Karpas-422 (cell line): ENCODE measurements around the gene POR. TPM values are rescaled to one million over a fixed set of nuclear protein-coding genes. Genes with fewer than 3 reads are reported as not detected.

Source experiments
- DNase-seq: peaks from one replicate; pipeline ENCODE4 v3.0.0-alpha.2; 2015
- H2AFZ ChIP-seq: fragments of 200-600 bp; sonication (generic); 2 replicates; pipeline ENCODE4 v1.6.1; 2014; ENCODE audit warnings: antibody characterized with exemption, low read length, mixed read lengths
- H3K27ac ChIP-seq: fragments of 200-600 bp; sonication (generic); 2 replicates; pipeline ENCODE4 v1.5.1; 2014; ENCODE audit warnings: mild to moderate bottlenecking, low read length, moderate library complexity
- H3K27me3 ChIP-seq: fragments of 200-600 bp; sonication (generic); 2 replicates; pipeline ENCODE4 v1.6.1; 2014; ENCODE audit warnings: low read length, mixed read lengths
- H3K36me3 ChIP-seq: fragments of 200-600 bp; sonication (generic); 2 replicates; pipeline ENCODE4 v1.6.1; 2014; ENCODE audit warnings: low read length, mixed read lengths; ENCODE audit not compliant: insufficient read depth
- H3K4me1 ChIP-seq: fragments of 200-600 bp; sonication (generic); 2 replicates; pipeline ENCODE4 v1.6.1; 2014; ENCODE audit warnings: mild to moderate bottlenecking, low read length, mixed read lengths
- H3K4me2 ChIP-seq: fragments of 200-600 bp; sonication (generic); 2 replicates; pipeline ENCODE4 v1.6.1; 2014; ENCODE audit warnings: low read length, low read depth, mild to moderate bottlenecking; ENCODE audit not compliant: poor library complexity, severe bottlenecking
- H3K4me3 ChIP-seq: fragments of 200-600 bp; sonication (generic); 2 replicates; pipeline ENCODE4 v1.5.1; 2014; ENCODE audit warnings: mild to moderate bottlenecking, antibody characterized with exemption, low read length, mixed read lengths
- H3K79me2 ChIP-seq: fragments of 200-600 bp; sonication (generic); 2 replicates; pipeline ENCODE4 v1.6.1; 2014; ENCODE audit warnings: mild to moderate bottlenecking, low read length, mixed read lengths
- H3K9ac ChIP-seq: fragments of 200-600 bp; sonication (generic); 2 replicates; pipeline ENCODE4 v1.6.0; 2014; ENCODE audit warnings: low read length
- H3K9me2 ChIP-seq: fragments of 200-600 bp; sonication (generic), shearing (Covaris generic); replicated peaks from 2 replicates; pipeline ENCODE4 v1.6.0; 2014; ENCODE audit warnings: mild to moderate bottlenecking, low read length, moderate library complexity; ENCODE audit not compliant: insufficient read depth
- H3K9me3 ChIP-seq: fragments of 300-700, 200-600 bp; sonication (generic); 2 replicates; pipeline ENCODE4 v1.6.1; 2014; ENCODE audit warnings: low read length, mixed read lengths
- H4K20me1 ChIP-seq: fragments of 200-600 bp; sonication (generic); 2 replicates; pipeline ENCODE4 v1.6.1; 2014; ENCODE audit warnings: mild to moderate bottlenecking, antibody characterized with exemption, low read length, low read depth; ENCODE audit not compliant: insufficient read depth
- total RNA-seq: library from RNA; depleted of rRNA; stranded (reverse); fragments of >200 nt; shearing (Covaris generic); gene quantifications from 2 replicates; pipeline ENCODE4 v1.2.3, GENCODE V29; 2014; ENCODE audit warnings: low replicate concordance

Gene POR
- total RNA-seq, 1 experiment from 2014 or later, result 19.8 TPM

- Histone ChIP-seq H3K79me2 (no peaks in the 10 kb centered on the region), H3K27ac (no peak overlapping the region), H3K4me2 (no peak overlapping the region), H3K36me3 (no peaks in the 10 kb centered on the region), H2AFZ (no peak overlapping the region), H3K4me3 (no peak overlapping the region), H3K27me3 (no peaks in the 10 kb centered on the region), H3K4me1 (no peaks in the 10 kb centered on the region), H3K9me2 (no peaks in the 10 kb centered on the region), H4K20me1 (no peaks in the 10 kb centered on the region), H3K9ac (no peak overlapping the region), H3K9me3 (no peaks in the 10 kb centered on the region)
- DNase-seq, result no peak
Measured at GRCh38 chr7:75983471-75984129, 68.6 kb downstream of the POR start.

GRCh38 chr7:75984130-75985008 lies 69.4 kb downstream of the POR start:
- H4K20me1 ChIP-seq, result no peaks in the 10 kb centered on the region
- H3K79me2 ChIP-seq, result no peaks in the 10 kb centered on the region
- no peak overlapping the region for H3K9ac ChIP-seq
- H3K4me3 ChIP-seq, result no peak overlapping the region
- H2AFZ ChIP-seq, result no peak overlapping the region
- H3K27me3 ChIP-seq, result no peaks in the 10 kb centered on the region
- DNase-seq, result no peak
- H3K27ac ChIP-seq, result no peak overlapping the region
- H3K36me3 ChIP-seq, result no peaks in the 10 kb centered on the region
- no peaks in the 10 kb centered on the region for H3K9me3 ChIP-seq
- H3K9me2 ChIP-seq, result no peaks in the 10 kb centered on the region
- H3K4me1 ChIP-seq, result no peaks in the 10 kb centered on the region
- no peak overlapping the region for H3K4me2 ChIP-seq

- no peak for DNase-seq
- H3K36me3 ChIP-seq, result no peaks in the 10 kb centered on the region
- no peak overlapping the region for H3K4me2 ChIP-seq
Measured at GRCh38 chr7:75985009-75985517, 70.1 kb downstream of the POR start.

GRCh38 chr7:75985518-75986146 lies 70.7 kb downstream of the POR start:
- no peaks in the 10 kb centered on the region for H3K27me3 ChIP-seq
- H3K36me3 ChIP-seq, result no peaks in the 10 kb centered on the region
- H3K9me2 ChIP-seq, result no peaks in the 10 kb centered on the region
- no peak overlapping the region for H2AFZ ChIP-seq
- no peaks in the 10 kb centered on the region for H3K79me2 ChIP-seq
- H3K9me3 ChIP-seq, result no peaks in the 10 kb centered on the region
- DNase-seq, result no peak
- H3K4me1 ChIP-seq, result no peaks in the 10 kb centered on the region
- no peak overlapping the region for H3K9ac ChIP-seq
- no peaks in the 10 kb centered on the region for H4K20me1 ChIP-seq
- no peak overlapping the region for H3K27ac ChIP-seq
- no peak overlapping the region for H3K4me3 ChIP-seq
- no peak overlapping the region for H3K4me2 ChIP-seq

More at GRCh38 chr7:75985009-75985517, 70.1 kb downstream of the POR start:
- Histone ChIP-seq H3K79me2 (no peaks in the 10 kb centered on the region), H3K9me3 (no peaks in the 10 kb centered on the region), H3K9me2 (no peaks in the 10 kb centered on the region), H3K27me3 (no peaks in the 10 kb centered on the region), H2AFZ (no peak overlapping the region), H3K4me3 (no peak overlapping the region), H4K20me1 (no peaks in the 10 kb centered on the region), H3K4me1 (no peaks in the 10 kb centered on the region), H3K9ac (no peak overlapping the region), H3K27ac (no peak overlapping the region)

GRCh38 chr7:75986147-75986781 lies 71.3 kb downstream of the POR start:
- Histone ChIP-seq H3K79me2 (no peaks in the 10 kb centered on the region), H2AFZ (no peak overlapping the region), H3K4me1 (no peaks in the 10 kb centered on the region), H3K9ac (no peak overlapping the region), H3K4me2 (no peak overlapping the region), H3K4me3 (no peak overlapping the region), H3K9me3 (no peaks in the 10 kb centered on the region), H3K36me3 (no peaks in the 10 kb centered on the region), H3K27me3 (no peaks in the 10 kb centered on the region), H3K9me2 (no peaks in the 10 kb centered on the region), H4K20me1 (no peaks in the 10 kb centered on the region), H3K27ac (no peak overlapping the region)
- no peak for DNase-seq

GRCh38 chr7:75987026-75987804 lies 72.3 kb downstream of the POR start:
- Histone ChIP-seq H4K20me1 (no peaks in the 10 kb centered on the region), H3K4me2 (no peak overlapping the region), H3K9ac (no peak overlapping the region), H3K4me1 (no peaks in the 10 kb centered on the region), H3K27ac (no peak overlapping the region), H3K27me3 (no peaks in the 10 kb centered on the region), H3K9me3 (no peaks in the 10 kb centered on the region), H3K9me2 (no peaks in the 10 kb centered on the region), H3K79me2 (no peaks in the 10 kb centered on the region), H2AFZ (no peak overlapping the region), H3K4me3 (no peak overlapping the region), H3K36me3 (no peaks in the 10 kb centered on the region)
- no peak for DNase-seq

GRCh38 chr7:75987805-75988567 lies 73.0 kb downstream of the POR start:
- Histone ChIP-seq H3K27ac (no peak overlapping the region), H3K79me2 (no peaks in the 10 kb centered on the region; the same call in 1 of the 2 replicates), H3K36me3 (no peaks in the 10 kb centered on the region), H2AFZ (no peak overlapping the region), H3K9me3 (no peaks in the 10 kb centered on the region), H3K4me1 (no peaks in the 10 kb centered on the region; the same call in 1 of the 2 replicates), H3K9me2 (no peaks in the 10 kb centered on the region), H3K4me2 (no peak overlapping the region), H4K20me1 (no peaks in the 10 kb centered on the region), H3K4me3 (no peak overlapping the region), H3K9ac (no peak overlapping the region), H3K27me3 (no peaks in the 10 kb centered on the region)
- DNase-seq, result no peak
